ENCODE measurements around the gene PLAC8L1. TPM values are rescaled to one million over a fixed set of nuclear protein-coding genes. Genes with fewer than 3 reads are reported as not detected.

Gene PLAC8L1
- total RNA-seq, 1 experiment from 2014 or later = 0.77 TPM

DNA sequence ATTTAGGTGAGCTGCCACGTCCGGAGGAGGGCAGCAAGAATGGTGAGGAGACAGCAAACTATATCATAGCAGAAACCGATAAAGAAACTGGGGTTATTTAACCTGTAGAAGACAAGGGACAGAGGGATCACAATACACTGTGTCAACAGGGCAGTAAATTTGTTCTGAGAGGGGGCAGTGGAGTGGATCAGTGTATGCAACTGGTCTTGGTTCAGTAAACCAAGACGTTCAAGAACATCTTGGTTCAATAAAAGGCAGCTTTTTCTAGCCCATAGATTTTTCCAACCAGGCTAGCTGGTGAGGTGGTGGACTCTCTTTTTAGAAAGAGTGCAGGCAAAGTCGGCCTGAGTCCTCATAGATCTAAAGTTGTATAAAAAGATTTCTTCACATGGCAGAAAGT, 55.3 kb downstream of the PLAC8L1 start (continued):
- TF ChIP-seq PRDM15 (CRISPR knock-in tag; IDR thresholded peaks at IDR 0.05) = no peak
- no peak for TF ChIP-seq MLX (CRISPR knock-in tag; IDR thresholded peaks at IDR 0.05)
- TF ChIP-seq, protein P1, sequence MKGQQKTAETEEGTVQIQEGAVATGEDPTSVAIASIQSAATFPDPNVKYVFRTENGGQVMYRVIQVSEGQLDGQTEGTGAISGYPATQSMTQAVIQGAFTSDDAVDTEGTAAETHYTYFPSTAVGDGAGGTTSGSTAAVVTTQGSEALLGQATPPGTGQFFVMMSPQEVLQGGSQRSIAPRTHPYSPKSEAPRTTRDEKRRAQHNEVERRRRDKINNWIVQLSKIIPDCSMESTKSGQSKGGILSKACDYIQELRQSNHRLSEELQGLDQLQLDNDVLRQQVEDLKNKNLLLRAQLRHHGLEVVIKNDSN (CRISPR knock-in tag; IDR thresholded peaks at IDR 0.05) = no peak
- TF ChIP-seq ERG (CRISPR knock-in tag; IDR thresholded peaks at IDR 0.05) = no peak

- no peak for DNase-seq (ENCODE audit: low spot score)
- H3K9me3 Mint-ChIP-seq = no peaks in the 10 kb centered on the region
- H3K27ac Mint-ChIP-seq = no peak overlapping the region
- TF ChIP-seq ZNF263 (CRISPR knock-in tag; IDR thresholded peaks at IDR 0.05; ENCODE audit: low read depth) = no peak
- TF ChIP-seq RORB (CRISPR knock-in tag; IDR thresholded peaks at IDR 0.05) = no peak
- no peak for TF ChIP-seq FOXJ3 (CRISPR knock-in tag; IDR thresholded peaks at IDR 0.05; ENCODE audit: borderline replicate concordance)
- no peak for TF ChIP-seq NFYB (CRISPR knock-in tag; conservative IDR thresholded peaks at IDR 0.05; ENCODE audit: low read depth)
- no peak overlapping the region for H3K4me3 Mint-ChIP-seq
- ATAC-seq = peak; percentile 11
- peaks cover 2% of the 10 kb centered on the region; the same call in 1 of the 2 replicates for H3K4me1 Mint-ChIP-seq
- CTCF ChIA-PET = interaction anchor here (0.6 to 1.3 kb wide), 2 partner anchors 15 to 41 kb away, joined by 3 to 4 read pairs; no protein-coding TSS in a partner anchor
- no peaks in the 10 kb centered on the region for H3K36me3 Mint-ChIP-seq
- H3K27me3 Mint-ChIP-seq (ENCODE audit: low read depth) = no peaks in the 10 kb centered on the region
- POLR2A ChIA-PET = no interaction called here
Measured at GRCh38 chr5:146049704-146050026, 55.7 kb downstream of the PLAC8L1 start.

DNA sequence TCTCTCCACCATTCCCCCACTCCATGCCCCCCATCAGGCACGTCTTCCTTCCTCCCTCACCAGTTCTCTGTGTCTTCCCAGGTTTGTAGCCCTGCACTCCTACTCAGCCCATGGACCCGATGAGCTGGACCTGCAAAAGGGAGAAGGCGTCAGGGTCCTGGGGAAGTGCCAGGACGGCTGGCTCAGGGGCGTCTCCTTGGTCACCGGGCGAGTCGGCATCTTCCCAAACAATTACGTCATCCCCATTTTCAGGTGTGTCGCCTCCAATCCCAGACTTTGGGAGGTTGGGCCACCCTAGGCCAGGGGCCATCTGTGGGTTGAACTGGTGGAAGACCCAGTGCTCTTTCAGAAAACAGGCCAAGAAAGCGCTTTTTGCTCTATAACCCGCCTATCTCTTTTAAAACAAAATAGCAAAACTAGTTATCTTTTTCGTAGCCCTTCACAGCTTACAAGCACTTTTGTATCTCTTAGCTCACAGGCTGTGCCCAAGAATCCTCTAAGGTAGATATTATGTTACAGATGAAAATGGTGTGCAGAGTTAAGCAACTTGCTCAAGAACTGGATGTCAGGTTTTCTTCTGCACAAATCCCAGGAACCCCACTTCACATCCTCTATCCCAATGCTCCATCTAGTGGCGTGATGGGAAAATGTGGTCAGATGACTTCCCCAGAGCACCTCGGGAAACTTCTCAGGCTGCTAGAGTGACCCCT, 56.2 kb downstream of the PLAC8L1 start:
- Mint-ChIP-seq H3K4me3 (no peak overlapping the region), H3K4me1 (peaks cover 2% of the 10 kb centered on the region; the same call in 1 of the 2 replicates), H3K27ac (no peak overlapping the region), H3K9me3 (no peaks in the 10 kb centered on the region), H3K36me3 (no peaks in the 10 kb centered on the region), H3K27me3 (ENCODE audit: low read depth) (no peaks in the 10 kb centered on the region)
- TF ChIP-seq FOXP4 (CRISPR knock-in tag; IDR thresholded peaks at IDR 0.05) (no peak), HMGXB4 (CRISPR knock-in tag; IDR thresholded peaks at IDR 0.05) (no peak), ZNF416 (CRISPR knock-in tag; IDR thresholded peaks at IDR 0.05) (0 out of 2 replicates have a peak, but pooled peaks have one; percentile 7), ETV6 (CRISPR knock-in tag; IDR thresholded peaks at IDR 0.05) (no peak), SP1 (CRISPR knock-in tag; conservative IDR thresholded peaks at IDR 0.05) (no peak), USF2 (CRISPR knock-in tag; IDR thresholded peaks at IDR 0.05) (peak; percentile 59), SMAD4 (CRISPR knock-in tag; IDR thresholded peaks at IDR 0.05) (no peak)
- TF ChIP-seq, protein P1 (CRISPR knock-in tag; IDR thresholded peaks at IDR 0.05) = peak; percentile 50; the same call in 1 of the 2 replicates
- TF ChIP-seq, protein P2, sequence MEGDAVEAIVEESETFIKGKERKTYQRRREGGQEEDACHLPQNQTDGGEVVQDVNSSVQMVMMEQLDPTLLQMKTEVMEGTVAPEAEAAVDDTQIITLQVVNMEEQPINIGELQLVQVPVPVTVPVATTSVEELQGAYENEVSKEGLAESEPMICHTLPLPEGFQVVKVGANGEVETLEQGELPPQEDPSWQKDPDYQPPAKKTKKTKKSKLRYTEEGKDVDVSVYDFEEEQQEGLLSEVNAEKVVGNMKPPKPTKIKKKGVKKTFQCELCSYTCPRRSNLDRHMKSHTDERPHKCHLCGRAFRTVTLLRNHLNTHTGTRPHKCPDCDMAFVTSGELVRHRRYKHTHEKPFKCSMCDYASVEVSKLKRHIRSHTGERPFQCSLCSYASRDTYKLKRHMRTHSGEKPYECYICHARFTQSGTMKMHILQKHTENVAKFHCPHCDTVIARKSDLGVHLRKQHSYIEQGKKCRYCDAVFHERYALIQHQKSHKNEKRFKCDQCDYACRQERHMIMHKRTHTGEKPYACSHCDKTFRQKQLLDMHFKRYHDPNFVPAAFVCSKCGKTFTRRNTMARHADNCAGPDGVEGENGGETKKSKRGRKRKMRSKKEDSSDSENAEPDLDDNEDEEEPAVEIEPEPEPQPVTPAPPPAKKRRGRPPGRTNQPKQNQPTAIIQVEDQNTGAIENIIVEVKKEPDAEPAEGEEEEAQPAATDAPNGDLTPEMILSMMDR (IDR thresholded peaks at IDR 0.05) = peak; percentile 36; the same call in 1 of the 2 replicates
- DNase-seq (ENCODE audit: low spot score) = peak; percentile 64
- CTCF ChIA-PET = interaction anchor here (1.3 kb wide), 1 partner anchor 15 kb away, joined by 4 read pairs; no protein-coding TSS in a partner anchor
- peak; percentile 84 for ATAC-seq
- POLR2A ChIA-PET = no interaction called here
